ENCODE data around the gene UIMC1.
"Not testable (repeated sequence)": the region's sequence is repeated elsewhere in the genome, so short reads cannot be mapped to it uniquely, and the experiment has no call there.

The UIMC1 gene

DNA sequence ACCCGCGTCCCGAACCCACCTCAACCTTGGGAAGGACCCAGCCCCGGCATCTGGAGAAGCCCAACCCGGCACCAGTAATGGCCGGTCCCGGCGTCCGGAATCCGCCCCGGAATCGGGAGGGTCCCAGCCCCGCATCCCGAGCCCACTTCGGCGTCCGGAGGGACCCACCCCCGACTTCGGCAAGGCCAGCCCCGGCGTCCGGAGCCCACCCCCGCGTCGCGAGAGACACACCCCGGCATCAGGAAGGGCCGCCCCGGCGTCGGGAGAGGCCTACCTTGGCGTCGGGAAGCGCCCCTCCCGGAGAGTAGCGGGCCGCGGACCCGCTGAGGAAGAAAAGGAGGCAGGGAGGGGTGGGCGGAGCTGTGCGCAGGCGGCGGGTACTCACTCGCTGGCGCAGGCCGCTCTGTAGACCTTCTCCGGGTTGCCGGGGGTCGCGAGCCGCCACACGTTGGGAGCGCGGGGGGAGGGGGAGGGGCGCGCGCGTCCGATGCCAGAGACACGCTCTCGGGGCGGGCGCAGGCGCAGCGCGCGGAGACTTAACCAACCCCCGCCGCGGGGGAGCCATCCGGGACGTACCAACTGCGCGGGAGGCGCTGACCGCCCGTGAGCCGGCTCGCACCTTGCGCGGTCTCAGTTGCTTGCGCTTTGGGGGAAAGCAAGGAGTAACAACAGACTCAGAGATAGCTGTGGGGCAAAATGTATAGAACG is at the start of gene UIMC1:
Gene UIMC1 (minus strand): TSS at position 515 of the 708 bp plus-strand sequence. CDS start 24,164 bp downstream, outside the sequence.
- Mint-ChIP-seq H3K27ac (peak within 1 kb of the TSS; percentile 94 to 99), H3K4me3 (peak within 1 kb of the TSS; percentile 90 to 95), H3K27me3 (no peaks in the 10 kb centered on the region), H3K9me3 (no peaks in the 10 kb centered on the region), H3K4me1 (peaks cover 38% of the 10 kb centered on the region)
- DNase-seq (peak; percentile 95 to 97), ATAC-seq (peak; percentile 94)

DNA sequence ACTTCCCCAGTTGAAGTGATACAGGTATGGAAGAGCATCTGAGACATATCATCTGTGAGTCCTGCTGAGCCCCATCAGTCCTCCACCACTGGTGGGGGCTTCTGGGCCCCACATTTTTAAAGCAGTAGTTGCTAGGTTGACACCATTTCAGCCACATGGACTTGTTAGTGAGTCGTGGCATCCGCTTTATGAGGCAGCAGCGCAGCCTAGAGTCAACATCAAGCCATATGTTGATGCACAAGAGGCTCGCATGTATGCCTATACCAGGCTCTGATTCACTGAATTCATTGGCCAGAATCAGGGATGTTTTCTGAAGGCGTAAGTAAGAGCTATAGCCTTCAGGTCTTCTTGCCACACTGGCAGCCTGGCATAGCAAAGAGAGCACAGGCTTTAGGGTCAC is 42.7 kb upstream of the UIMC1 start:
- no peaks in the 10 kb centered on the region for H3K4me1 Mint-ChIP-seq
- ATAC-seq (no peak), DNase-seq (no peak)
- H3K4me3 Mint-ChIP-seq, result no peak overlapping the region
- H3K27me3 Mint-ChIP-seq, result no peaks in the 10 kb centered on the region
- H3K27ac Mint-ChIP-seq, result no peak overlapping the region
- H3K9me3 Mint-ChIP-seq, result no peaks in the 10 kb centered on the region

DNA sequence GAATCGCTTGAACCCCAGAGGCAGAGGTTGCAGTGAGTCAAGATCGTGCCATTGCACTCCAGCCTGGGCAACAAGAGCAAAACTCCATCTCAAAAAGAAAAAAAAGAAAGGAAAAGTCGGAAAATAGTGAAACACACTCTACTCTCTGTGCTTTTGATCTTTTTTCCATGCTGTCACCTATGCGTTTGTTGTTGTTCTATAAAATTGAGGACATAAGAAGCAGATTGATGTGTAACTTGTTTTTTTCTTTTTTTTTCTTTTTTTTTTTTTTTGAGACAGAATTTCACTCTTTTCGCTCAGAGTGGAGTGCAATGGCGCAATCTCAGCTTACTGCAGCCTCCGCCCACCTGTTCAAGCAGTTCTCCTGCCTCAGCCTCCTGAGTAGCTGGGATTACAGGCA is 42.0 kb upstream of the UIMC1 start:
- not testable (repeated sequence) for H3K27me3 Mint-ChIP-seq, ATAC-seq, H3K4me3 Mint-ChIP-seq, H3K4me1 Mint-ChIP-seq, DNase-seq, H3K9me3 Mint-ChIP-seq, H3K27ac Mint-ChIP-seq

DNA sequence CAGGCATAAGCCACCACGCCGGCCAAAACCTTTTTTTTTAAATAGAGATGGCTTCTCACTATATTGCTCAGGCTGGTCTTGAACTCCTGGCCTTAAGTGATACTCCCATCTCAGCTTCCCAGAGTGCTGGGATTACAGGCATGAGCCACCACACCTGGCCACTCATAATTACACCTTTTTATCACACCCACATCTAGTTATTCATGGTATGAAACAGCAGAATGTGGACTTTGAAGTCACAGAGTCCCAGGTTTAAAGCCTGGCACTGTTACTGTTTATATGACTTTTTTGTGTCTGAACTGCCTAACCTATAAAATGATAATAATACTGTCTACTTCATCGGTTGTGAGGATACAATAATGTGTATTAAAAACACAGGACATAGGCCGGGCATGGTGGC is 39.1 kb upstream of the UIMC1 start:
- H3K4me3 Mint-ChIP-seq, result no peak overlapping the region
- DNase-seq, result no peak
- no peaks in the 10 kb centered on the region for H3K9me3 Mint-ChIP-seq
- no peak for ATAC-seq
- H3K4me1 Mint-ChIP-seq, result no peaks in the 10 kb centered on the region
- no peak overlapping the region for H3K27ac Mint-ChIP-seq
- H3K27me3 Mint-ChIP-seq, result no peaks in the 10 kb centered on the region

DNA sequence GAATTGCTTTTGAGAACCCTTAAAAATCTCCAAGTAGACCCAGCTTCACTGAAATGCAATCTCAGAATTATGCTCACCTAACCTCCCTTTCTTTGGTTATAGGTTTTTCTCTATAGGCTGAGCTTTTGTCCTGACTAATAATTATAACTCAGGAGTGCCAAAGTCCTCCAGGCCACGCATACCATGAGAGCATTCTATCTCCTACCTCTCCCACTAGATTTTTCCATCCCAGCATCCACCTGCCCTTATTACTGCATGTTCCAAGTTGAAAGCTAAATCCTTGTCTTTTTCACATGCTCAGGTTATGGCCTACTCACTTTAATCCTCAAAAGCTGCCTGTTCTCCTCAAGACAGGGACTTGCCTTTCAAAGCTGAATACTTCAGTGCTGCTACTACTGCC is 38.1 kb upstream of the UIMC1 start:
- peak overlapping the region in 1 of 2 donors; percentile 2 for H3K27ac Mint-ChIP-seq
- no peak for ATAC-seq
- no peak overlapping the region for H3K4me3 Mint-ChIP-seq

DNA sequence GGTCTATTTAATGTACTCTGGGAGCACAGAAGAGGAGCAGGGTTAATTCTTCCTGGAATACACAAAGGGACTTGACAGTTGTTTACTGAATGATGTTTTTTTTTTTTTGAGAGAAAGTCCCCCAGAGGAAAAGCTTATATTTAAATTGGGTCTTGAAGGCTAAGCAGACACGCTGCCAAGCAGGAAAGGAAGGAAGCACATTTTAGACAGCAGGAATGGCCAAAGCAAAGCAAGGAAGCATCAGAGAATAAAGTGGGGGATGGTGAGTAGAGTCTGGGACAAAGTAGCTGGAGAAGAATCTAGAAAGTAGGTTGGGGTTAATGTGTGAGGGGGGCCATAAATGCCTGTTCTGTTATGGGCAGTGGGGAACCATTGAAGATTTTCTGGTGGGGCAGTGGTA is 37.4 kb upstream of the UIMC1 start:
- Mint-ChIP-seq H3K4me3 (no peak overlapping the region), H3K27me3 (no peaks in the 10 kb centered on the region), H3K27ac (peak overlapping the region in 1 of 2 donors; percentile 80), H3K4me1 (no peaks in the 10 kb centered on the region), H3K9me3 (no peaks in the 10 kb centered on the region)
- no peak for DNase-seq
- ATAC-seq, result no peak

More for the DNA sequence above, 38.1 kb upstream of the UIMC1 start:
- no peaks in the 10 kb centered on the region for H3K9me3 Mint-ChIP-seq
- no peaks in the 10 kb centered on the region for H3K4me1 Mint-ChIP-seq
- DNase-seq, result no peak
- no peaks in the 10 kb centered on the region for H3K27me3 Mint-ChIP-seq

DNA sequence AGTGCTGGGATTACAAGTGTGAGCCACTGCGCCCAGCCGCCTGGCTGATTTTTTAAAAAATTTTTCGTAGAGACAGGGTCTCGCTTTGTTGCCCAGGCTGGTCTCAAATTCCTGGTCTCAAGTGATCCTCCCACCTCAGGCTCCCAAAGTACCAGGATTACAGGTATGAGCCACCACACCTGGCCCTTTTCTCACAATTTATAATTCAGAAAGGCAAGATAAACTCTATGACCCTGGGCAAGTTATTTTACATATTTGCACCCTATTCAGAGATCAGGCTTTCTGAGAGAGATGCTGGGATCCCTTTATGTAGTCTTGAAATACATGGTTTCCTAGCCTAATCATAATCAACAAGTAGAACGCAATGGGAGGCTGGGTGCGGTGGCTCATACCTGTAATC is 36.5 kb upstream of the UIMC1 start:
- DNase-seq (no peak), ATAC-seq (no peak)
- H3K27me3 Mint-ChIP-seq, result no peaks in the 10 kb centered on the region
- H3K4me1 Mint-ChIP-seq, result no peaks in the 10 kb centered on the region
- H3K4me3 Mint-ChIP-seq, result no peak overlapping the region
- no peak overlapping the region for H3K27ac Mint-ChIP-seq
- H3K9me3 Mint-ChIP-seq, result no peaks in the 10 kb centered on the region

DNA sequence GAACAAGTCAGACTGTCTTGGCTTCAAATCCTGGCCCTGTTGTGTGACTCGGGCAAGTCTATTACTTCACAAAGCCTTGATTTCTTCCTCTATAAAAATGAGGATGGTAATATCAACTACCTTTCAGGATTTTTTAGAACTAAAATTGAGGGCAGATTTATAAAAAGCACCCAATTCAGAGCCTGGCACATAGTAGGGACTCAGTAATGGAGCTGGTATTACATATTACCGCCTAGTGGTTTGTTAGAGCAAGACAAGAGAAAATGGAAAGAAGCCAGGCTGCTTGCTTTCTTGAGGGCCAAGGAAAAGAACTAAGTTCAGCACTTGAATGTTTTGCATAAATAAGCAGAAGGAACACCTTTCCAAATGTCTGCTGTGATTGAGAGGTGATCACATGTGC is 35.4 kb upstream of the UIMC1 start:
- no peaks in the 10 kb centered on the region for H3K9me3 Mint-ChIP-seq
- no peaks in the 10 kb centered on the region for H3K4me1 Mint-ChIP-seq
- DNase-seq, result no peak
- peak overlapping the region in 1 of 2 donors; percentile 28 for H3K27ac Mint-ChIP-seq
- no peak overlapping the region for H3K4me3 Mint-ChIP-seq
- no peaks in the 10 kb centered on the region for H3K27me3 Mint-ChIP-seq
- no peak for ATAC-seq

DNA sequence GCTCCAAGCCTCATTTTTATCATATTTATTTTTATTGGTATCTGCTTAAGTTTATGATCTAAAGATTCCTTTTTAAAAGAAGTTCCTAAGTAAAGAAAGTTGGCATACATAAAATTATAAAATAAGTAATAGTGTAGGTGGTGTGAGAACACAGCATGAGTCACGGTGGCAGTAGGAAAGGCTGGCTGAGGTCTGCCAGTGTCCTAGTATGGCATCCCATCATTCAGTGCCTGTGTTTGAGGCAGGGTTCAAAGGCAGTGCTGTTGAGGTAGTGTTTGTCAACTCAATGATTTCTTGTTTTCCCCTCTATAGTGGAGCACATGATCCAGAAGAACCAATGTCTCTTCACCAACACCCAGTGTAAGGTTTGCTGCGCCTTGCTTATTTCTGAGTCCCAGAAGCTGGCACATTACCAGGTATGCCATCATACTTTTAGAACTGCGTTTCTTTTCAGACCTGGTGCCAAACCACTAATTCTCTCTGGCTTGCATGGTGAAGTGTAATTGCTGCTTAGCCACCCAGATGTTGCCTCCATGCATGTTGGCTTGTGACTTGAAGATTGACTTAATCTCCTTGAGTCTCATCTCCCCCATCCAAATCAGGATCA is 34.3 kb upstream of the UIMC1 start:
- Mint-ChIP-seq H3K27me3 (no peaks in the 10 kb centered on the region), H3K9me3 (no peaks in the 10 kb centered on the region), H3K27ac (no peak overlapping the region), H3K4me1 (peaks cover 8% of the 10 kb centered on the region), H3K4me3 (no peak overlapping the region)
- no peak for DNase-seq
- no peak for ATAC-seq

DNA sequence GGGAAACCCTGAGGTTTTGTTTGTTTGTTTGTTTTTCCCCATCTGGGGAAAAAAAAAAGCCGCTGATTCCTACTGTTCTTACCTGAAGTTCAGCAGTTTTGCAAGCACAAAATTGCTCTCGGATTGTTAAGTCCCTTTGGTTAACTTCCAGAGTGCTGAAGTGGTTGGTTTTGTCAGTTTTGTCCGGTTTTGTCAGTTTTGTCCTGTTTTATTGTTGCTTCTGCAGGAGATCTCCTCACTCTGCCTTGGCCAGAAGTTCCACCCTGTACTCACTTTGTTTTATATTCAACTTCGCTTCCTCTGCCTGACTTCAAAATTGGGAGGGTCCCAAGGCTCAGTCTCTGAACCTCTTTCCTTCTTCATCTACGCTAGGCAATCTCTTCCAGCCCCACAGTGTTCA is 30.3 kb upstream of the UIMC1 start:
- H3K27ac Mint-ChIP-seq, result no peak overlapping the region
- DNase-seq (no peak), ATAC-seq (no peak)
- H3K4me1 Mint-ChIP-seq, result peaks cover 23% of the 10 kb centered on the region
- no peaks in the 10 kb centered on the region for H3K9me3 Mint-ChIP-seq
- no peaks in the 10 kb centered on the region for H3K27me3 Mint-ChIP-seq
- no peak overlapping the region for H3K4me3 Mint-ChIP-seq

DNA sequence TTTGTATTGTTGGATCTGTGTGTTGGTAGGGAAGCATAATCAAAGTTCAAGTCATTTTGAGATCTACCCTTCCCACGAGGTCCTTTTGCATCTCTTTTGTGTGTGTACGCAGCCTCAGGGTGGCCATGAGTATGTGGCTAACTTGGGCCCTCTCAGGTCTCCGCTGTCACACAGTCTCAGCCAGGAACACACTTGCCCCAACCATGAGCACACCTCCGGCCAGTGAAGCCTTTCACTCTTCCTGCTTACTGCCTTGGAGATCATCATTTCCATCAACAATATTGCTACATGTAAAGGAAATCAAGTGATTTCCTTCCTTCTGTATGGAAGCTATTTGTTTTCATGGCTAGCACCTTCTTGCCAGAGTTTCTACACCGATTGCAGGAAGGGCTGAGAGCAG is 29.9 kb upstream of the UIMC1 start:
- Mint-ChIP-seq H3K27ac (no peak overlapping the region), H3K4me3 (no peak overlapping the region), H3K9me3 (peaks cover 0 to 3% of the 10 kb centered on the region in 2 donors), H3K27me3 (no peaks in the 10 kb centered on the region), H3K4me1 (peaks cover 23% of the 10 kb centered on the region)
- DNase-seq (no peak), ATAC-seq (no peak)

DNA sequence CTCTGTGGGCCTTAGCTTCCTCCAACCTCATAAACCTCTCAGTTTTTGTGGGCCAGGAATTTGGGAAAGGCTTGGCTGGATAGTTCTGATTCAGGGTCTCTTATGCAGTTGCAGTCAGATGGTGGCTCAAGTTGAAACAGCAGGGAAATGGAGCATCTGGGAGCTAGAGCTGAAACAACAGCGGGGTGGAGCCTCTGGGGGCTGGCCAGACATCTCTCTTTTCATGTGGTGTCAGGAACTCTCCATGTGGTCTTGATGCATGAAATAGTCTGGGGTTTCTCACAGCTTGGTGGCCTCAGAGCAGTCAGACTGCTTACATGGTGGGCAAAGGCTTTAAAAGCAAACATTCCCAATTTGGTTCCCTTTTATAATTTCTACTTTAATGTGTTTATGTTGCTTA is 29.4 kb upstream of the UIMC1 start:
- H3K4me3 Mint-ChIP-seq, result no peak overlapping the region

DNA sequence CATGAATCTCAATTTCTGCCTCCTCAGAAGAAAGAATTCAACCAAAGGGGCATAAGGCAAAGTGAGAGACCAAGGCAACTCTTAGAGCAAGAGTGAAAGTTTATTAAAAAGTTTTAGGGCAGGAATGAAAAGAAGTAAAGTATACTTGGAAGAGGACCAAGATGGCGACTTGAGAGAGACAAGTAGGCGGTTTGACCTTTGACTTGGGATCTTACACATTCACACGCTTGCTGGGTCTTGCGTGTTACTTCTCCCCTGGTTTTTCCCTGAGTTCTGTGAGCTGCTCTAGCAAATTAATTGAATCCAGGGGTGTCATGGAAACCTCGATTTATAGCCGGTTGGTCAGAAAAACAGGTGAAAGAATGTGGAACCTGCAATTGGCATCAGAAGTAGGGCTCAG is 22.9 kb upstream of the UIMC1 start:
- ATAC-seq, result no peak
- H3K27me3 Mint-ChIP-seq, result no peaks in the 10 kb centered on the region
- H3K9me3 Mint-ChIP-seq, result peaks cover 0 to 7% of the 10 kb centered on the region in 2 donors
- peaks cover 19% of the 10 kb centered on the region for H3K4me1 Mint-ChIP-seq
- H3K4me3 Mint-ChIP-seq, result no peak overlapping the region
- no peak overlapping the region for H3K27ac Mint-ChIP-seq
- no peak for DNase-seq

More for the DNA sequence above, 29.4 kb upstream of the UIMC1 start:
- H3K9me3 Mint-ChIP-seq, result peaks cover 0 to 7% of the 10 kb centered on the region in 2 donors
- H3K27ac Mint-ChIP-seq, result peak overlapping the region; percentile 44 to 52
- H3K27me3 Mint-ChIP-seq, result no peaks in the 10 kb centered on the region
- ATAC-seq (peak; percentile 57), DNase-seq (no peak)
- H3K4me1 Mint-ChIP-seq, result peaks cover 23% of the 10 kb centered on the region

DNA sequence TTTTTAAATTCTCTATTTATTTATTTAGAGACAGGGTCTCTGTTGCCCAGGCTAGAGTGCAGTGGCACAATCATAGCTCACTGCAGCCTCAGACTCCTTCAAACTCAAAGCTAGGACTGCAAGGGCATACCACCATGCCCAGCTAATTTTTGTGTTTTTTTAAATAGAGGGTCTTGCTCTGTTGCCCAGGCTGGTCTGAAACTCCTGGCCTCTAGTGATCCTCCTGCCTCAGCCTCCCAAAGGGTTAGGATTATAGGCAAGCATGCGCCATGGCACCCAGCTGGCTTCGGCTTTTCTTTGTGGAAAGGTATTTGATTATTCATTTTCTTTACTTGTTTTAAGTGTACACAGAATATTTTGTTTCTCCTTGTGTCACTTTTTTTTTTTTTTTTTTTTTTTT is 21.1 kb upstream of the UIMC1 start:
- Mint-ChIP-seq H3K4me3 (no peak overlapping the region), H3K4me1 (peaks cover 27% of the 10 kb centered on the region), H3K27me3 (no peaks in the 10 kb centered on the region), H3K9me3 (peaks cover 0 to 7% of the 10 kb centered on the region in 2 donors), H3K27ac (no peak overlapping the region)
- ATAC-seq, result no peak
- no peak for DNase-seq

DNA sequence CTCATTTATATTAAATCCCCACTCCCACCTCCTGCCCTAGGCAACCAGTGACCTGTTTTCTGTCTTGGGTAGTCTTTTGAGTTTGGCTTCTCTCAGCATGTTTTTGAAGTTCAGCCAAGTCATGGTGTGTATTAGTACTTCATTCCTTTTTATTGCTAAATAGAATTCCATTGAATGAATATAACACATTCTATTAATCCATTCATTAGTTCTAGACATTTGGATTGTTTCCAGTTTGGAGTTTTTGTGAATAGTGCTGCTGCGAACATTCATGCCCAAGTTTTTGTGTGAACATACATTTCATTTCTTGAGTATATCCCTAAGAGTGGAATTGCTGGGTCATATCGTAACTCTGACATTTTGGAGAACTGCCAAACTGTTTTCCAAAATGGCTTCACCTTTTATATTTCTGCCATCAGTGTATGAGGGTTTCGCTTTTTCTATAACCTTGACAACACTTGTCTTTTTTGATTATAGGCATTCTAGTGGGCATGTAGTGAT is 18.6 kb upstream of the UIMC1 start:
- Mint-ChIP-seq H3K9me3 (no peaks in the 10 kb centered on the region), H3K27ac (peak overlapping the region in 1 of 2 donors; percentile 15), H3K4me3 (peak overlapping the region in 1 of 2 donors; percentile 31), H3K27me3 (no peaks in the 10 kb centered on the region), H3K4me1 (peaks cover 42% of the 10 kb centered on the region)
- no peak for DNase-seq
- no peak for ATAC-seq

DNA sequence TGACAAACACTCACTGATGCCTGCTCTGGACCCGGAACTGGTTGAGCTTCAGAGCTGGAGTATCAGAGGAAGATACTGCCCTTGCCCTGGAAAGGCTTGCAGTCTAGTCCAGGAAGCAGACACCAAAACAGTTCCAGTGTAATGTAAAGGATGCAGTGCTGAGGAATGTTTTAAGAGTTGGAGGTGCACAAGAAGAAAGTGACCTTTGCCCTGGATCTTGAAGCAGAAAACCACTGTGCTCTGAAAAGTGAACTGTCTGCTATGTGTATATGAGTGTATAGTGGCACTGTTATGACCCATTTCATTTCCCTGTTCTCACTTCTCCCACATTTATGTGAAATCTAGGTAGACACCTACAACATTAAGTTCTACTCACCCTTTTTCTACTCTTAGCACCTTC is 18.0 kb upstream of the UIMC1 start:
- Mint-ChIP-seq H3K4me1 (peaks cover 45% of the 10 kb centered on the region), H3K27ac (no peak overlapping the region)
- ATAC-seq, result no peak

More for the DNA sequence above, 18.0 kb upstream of the UIMC1 start:
- Mint-ChIP-seq H3K27me3 (no peaks in the 10 kb centered on the region), H3K9me3 (no peaks in the 10 kb centered on the region), H3K4me3 (peak overlapping the region in 1 of 2 donors; percentile 31)
- no peak for DNase-seq

Data from stimulated activated naive CD8-positive, alpha-beta T cell treated with anti-CD3 and anti-CD28 coated beads, Interleukin-15, amount 100 ng/mL, for 72 hours (primary cell).